HEK293 (cell line): ENCODE results near the gene PHAX.
A peak's percentile ranks its signal among the peaks of the same experiment; 100 is the strongest.

Experiments
- CTCF ChIP-seq: fragments of 450-650 bp; formaldehyde crosslinking; IDR thresholded peaks from 2 replicates; pipeline ENCODE4 v1.5.1; 2016; ENCODE audit warnings: missing biosample characterization, missing genetic modification characterization
- GFI1B ChIP-seq: fragments of 450-650 bp; formaldehyde crosslinking; IDR thresholded peaks from 2 replicates; pipeline ENCODE4 v1.5.1; 2016; ENCODE audit warnings: missing biosample characterization, missing genetic modification characterization
- GLIS1 ChIP-seq: fragments of 450-650 bp; formaldehyde crosslinking; IDR thresholded peaks from 2 replicates; pipeline ENCODE4 v1.5.1; 2016; ENCODE audit warnings: missing biosample characterization, missing genetic modification characterization
- HOXD13 ChIP-seq: sonication (generic); formaldehyde crosslinking; IDR thresholded peaks from 2 replicates; pipeline ENCODE4 v1.8.0; 2022; ENCODE audit warnings: missing genetic modification reagents, borderline replicate concordance
- IKZF3 ChIP-seq: fragments of 450-650 bp; IDR thresholded peaks from 2 replicates; pipeline ENCODE4 v1.5.0; 2018; ENCODE audit warnings: missing biosample characterization, mild to moderate bottlenecking, missing genetic modification characterization, moderate library complexity
- KLF7 ChIP-seq: fragments of 450-650 bp; formaldehyde crosslinking; IDR thresholded peaks from 2 replicates; pipeline ENCODE4 v1.5.1; 2016; ENCODE audit warnings: missing biosample characterization, missing genetic modification characterization, borderline replicate concordance
- SP3 ChIP-seq: fragments of 450-650 bp; formaldehyde crosslinking; IDR thresholded peaks from 2 replicates; pipeline ENCODE4 v1.5.1; 2016; ENCODE audit warnings: missing biosample characterization, missing genetic modification characterization
- SP7 ChIP-seq: fragments of 450-650 bp; formaldehyde crosslinking; IDR thresholded peaks from 2 replicates; pipeline ENCODE4 v1.5.1; 2016; ENCODE audit warnings: missing biosample characterization, missing genetic modification characterization
- ZBTB26 ChIP-seq: fragments of 450-650 bp; formaldehyde crosslinking; optimal IDR thresholded peaks from 2 replicates; pipeline ENCODE3; 2016; ENCODE audit warnings: missing biosample characterization, mild to moderate bottlenecking, missing genetic modification characterization
- ZBTB7A ChIP-seq: fragments of 450-650 bp; formaldehyde crosslinking; IDR thresholded peaks from 2 replicates; pipeline ENCODE4 v1.5.1; 2016; ENCODE audit warnings: low read depth, missing biosample characterization, missing genetic modification characterization
- ZBTB8A ChIP-seq: fragments of 450-650 bp; formaldehyde crosslinking; IDR thresholded peaks from 2 replicates; pipeline ENCODE4 v1.5.1; 2016; ENCODE audit warnings: missing biosample characterization, missing genetic modification characterization
- ZEB2 ChIP-seq: fragments of 450-650 bp; formaldehyde crosslinking; IDR thresholded peaks from 2 replicates; pipeline ENCODE4 v1.5.1; 2016; ENCODE audit warnings: missing biosample characterization, missing genetic modification characterization
- ZFP41 ChIP-seq: fragments of 450-650 bp; formaldehyde crosslinking; IDR thresholded peaks from 2 replicates; pipeline ENCODE4 v1.5.1; 2016; ENCODE audit warnings: missing biosample characterization, missing genetic modification characterization, borderline replicate concordance
- ZFP69B ChIP-seq: fragments of 450-650 bp; formaldehyde crosslinking; IDR thresholded peaks from 2 replicates; pipeline ENCODE4 v1.5.1; 2016; ENCODE audit warnings: missing biosample characterization, missing genetic modification characterization
- ZNF214 ChIP-seq: fragments of 450-650 bp; formaldehyde crosslinking; IDR thresholded peaks from 2 replicates; pipeline ENCODE4 v1.5.1; 2017; ENCODE audit warnings: missing biosample characterization, mild to moderate bottlenecking, missing genetic modification characterization, borderline replicate concordance
- ZNF311 ChIP-seq: fragments of 450-650 bp; formaldehyde crosslinking; IDR thresholded peaks from 2 replicates; pipeline ENCODE4 v1.5.1; 2017; ENCODE audit warnings: missing biosample characterization, missing genetic modification characterization, borderline replicate concordance
- ZNF37A ChIP-seq: fragments of 450-650 bp; IDR thresholded peaks from 2 replicates; pipeline ENCODE4 v1.5.1; 2018; ENCODE audit warnings: missing biosample characterization, missing genetic modification characterization
- ZNF394 ChIP-seq: fragments of 450-650 bp; formaldehyde crosslinking; IDR thresholded peaks from 2 replicates; pipeline ENCODE4 v1.5.1; 2016; ENCODE audit warnings: missing biosample characterization, missing genetic modification characterization, mild to moderate bottlenecking, moderate library complexity, borderline replicate concordance
- ZNF433 ChIP-seq: fragments of 450-650 bp; formaldehyde crosslinking; IDR thresholded peaks from 2 replicates; pipeline ENCODE4 v1.5.1; 2016; ENCODE audit warnings: missing biosample characterization, missing genetic modification characterization, low read depth
- ZNF521 ChIP-seq: fragments of 450-650 bp; formaldehyde crosslinking; IDR thresholded peaks from 2 replicates; pipeline ENCODE4 v1.5.1; 2017; ENCODE audit warnings: missing biosample characterization, mild to moderate bottlenecking, missing genetic modification characterization
- ZNF624 ChIP-seq: fragments of 450-650 bp; formaldehyde crosslinking; IDR thresholded peaks from 2 replicates; pipeline ENCODE4 v1.5.1; 2017; ENCODE audit warnings: missing biosample characterization, missing genetic modification characterization
- ZNF645 ChIP-seq: fragments of 450-650 bp; formaldehyde crosslinking; IDR thresholded peaks from 2 replicates; pipeline ENCODE4; 2016; ENCODE audit warnings: missing biosample characterization, missing genetic modification characterization
- ZSCAN23 ChIP-seq: fragments of 450-650 bp; formaldehyde crosslinking; IDR thresholded peaks from 2 replicates; pipeline ENCODE4 v1.5.1; 2016; ENCODE audit warnings: missing biosample characterization, missing genetic modification characterization
- TF ChIP-seq, protein P1 (sequence below): fragments of 450-650 bp; formaldehyde crosslinking; IDR thresholded peaks from 2 replicates; pipeline ENCODE4 v1.5.1; 2016; ENCODE audit warnings: missing biosample characterization, missing genetic modification characterization, borderline replicate concordance
- TF ChIP-seq, protein P2 (sequence below): fragments of 450-650 bp; formaldehyde crosslinking; conservative IDR thresholded peaks from 2 replicates; pipeline ENCODE4 v1.5.1; 2016; ENCODE audit warnings: low read depth, missing biosample characterization, missing genetic modification characterization

Gene PHAX

DNA sequence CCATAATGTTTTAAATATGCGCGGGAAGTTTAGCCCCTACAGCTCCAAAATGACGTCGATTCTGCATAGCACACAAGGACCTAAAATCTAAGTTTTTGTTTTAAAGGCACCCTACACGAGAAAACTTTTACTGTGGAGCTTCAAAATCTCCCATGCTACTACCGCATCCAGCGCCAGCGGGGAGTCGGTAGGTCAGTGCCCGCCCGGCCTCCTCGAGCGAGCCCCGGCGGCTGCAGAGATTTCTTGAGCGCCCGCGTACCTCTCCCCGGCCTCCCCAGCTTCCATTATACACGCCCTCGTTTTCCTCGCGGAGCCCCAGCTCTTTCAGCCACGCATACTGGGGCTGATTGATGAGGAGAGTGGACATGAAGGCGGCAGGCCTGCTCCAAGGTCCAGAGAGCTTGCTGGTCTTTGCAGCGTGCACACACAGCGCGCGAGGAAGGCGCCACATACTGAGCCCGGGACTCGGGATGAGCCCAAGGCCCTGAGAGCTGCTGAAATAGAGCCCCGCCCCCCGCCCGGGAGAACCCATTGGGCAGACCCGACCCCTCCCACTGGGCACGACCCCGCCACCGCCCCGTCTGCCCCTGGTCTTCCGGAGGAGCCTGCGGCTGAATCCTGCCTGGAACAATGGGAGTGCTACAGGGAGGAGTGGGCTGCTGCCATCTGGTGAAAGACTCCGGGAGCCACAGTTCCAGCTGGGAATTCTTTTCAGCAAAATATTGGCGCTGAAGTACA is 5.8 kb upstream of the PHAX start, which contains the start of gene ALDH7A1 (continued):
- TF ChIP-seq ZEB2 (tag by site-specific recombination) (peak; percentile 74), SP7 (tag by site-specific recombination) (peak; percentile 81), ZNF214 (tag by site-specific recombination) (no peak), ZSCAN23 (tag by site-specific recombination) (no peak; the same call in 1 of the 2 replicates), HOXD13 (peak; percentile 56; the same call in 1 of the 2 replicates), ZBTB26 (tag by site-specific recombination) (peak; percentile 84), ZFP41 (no peak), CTCF (tag by site-specific recombination) (peak; percentile 77), ZFP69B (tag by site-specific recombination) (no peak), ZNF624 (tag by site-specific recombination) (no peak), GFI1B (peak; percentile 94), ZNF37A (tag by site-specific recombination) (no peak), ZNF433 (tag by site-specific recombination) (no peak), IKZF3 (peak; percentile 99), ZNF645 (no peak), SP3 (tag by site-specific recombination) (peak; percentile 90), ZNF394 (tag by site-specific recombination) (peak; percentile 59; the same call in 1 of the 2 replicates), GLIS1 (peak; percentile 40; the same call in 1 of the 2 replicates), ZNF521 (no peak), ZBTB8A (peak; percentile 84), ZBTB7A (tag by site-specific recombination) (no peak), ZNF311 (no peak), KLF7 (tag by site-specific recombination) (0 out of 2 replicates have a peak, but pooled peaks have one; percentile 70)
- TF ChIP-seq, protein P1, sequence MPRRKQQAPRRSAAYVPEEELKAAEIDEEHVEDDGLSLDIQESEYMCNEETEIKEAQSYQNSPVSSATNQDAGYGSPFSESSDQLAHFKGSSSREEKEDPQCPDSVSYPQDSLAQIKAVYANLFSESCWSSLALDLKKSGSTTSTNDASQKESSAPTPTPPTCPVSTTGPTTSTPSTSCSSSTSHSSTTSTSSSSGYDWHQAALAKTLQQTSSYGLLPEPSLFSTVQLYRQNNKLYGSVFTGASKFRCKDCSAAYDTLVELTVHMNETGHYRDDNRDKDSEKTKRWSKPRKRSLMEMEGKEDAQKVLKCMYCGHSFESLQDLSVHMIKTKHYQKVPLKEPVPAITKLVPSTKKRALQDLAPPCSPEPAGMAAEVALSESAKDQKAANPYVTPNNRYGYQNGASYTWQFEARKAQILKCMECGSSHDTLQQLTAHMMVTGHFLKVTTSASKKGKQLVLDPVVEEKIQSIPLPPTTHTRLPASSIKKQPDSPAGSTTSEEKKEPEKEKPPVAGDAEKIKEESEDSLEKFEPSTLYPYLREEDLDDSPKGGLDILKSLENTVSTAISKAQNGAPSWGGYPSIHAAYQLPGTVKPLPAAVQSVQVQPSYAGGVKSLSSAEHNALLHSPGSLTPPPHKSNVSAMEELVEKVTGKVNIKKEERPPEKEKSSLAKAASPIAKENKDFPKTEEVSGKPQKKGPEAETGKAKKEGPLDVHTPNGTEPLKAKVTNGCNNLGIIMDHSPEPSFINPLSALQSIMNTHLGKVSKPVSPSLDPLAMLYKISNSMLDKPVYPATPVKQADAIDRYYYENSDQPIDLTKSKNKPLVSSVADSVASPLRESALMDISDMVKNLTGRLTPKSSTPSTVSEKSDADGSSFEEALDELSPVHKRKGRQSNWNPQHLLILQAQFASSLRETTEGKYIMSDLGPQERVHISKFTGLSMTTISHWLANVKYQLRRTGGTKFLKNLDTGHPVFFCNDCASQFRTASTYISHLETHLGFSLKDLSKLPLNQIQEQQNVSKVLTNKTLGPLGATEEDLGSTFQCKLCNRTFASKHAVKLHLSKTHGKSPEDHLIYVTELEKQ (tag by site-specific recombination), result no peak
- TF ChIP-seq, protein P2, sequence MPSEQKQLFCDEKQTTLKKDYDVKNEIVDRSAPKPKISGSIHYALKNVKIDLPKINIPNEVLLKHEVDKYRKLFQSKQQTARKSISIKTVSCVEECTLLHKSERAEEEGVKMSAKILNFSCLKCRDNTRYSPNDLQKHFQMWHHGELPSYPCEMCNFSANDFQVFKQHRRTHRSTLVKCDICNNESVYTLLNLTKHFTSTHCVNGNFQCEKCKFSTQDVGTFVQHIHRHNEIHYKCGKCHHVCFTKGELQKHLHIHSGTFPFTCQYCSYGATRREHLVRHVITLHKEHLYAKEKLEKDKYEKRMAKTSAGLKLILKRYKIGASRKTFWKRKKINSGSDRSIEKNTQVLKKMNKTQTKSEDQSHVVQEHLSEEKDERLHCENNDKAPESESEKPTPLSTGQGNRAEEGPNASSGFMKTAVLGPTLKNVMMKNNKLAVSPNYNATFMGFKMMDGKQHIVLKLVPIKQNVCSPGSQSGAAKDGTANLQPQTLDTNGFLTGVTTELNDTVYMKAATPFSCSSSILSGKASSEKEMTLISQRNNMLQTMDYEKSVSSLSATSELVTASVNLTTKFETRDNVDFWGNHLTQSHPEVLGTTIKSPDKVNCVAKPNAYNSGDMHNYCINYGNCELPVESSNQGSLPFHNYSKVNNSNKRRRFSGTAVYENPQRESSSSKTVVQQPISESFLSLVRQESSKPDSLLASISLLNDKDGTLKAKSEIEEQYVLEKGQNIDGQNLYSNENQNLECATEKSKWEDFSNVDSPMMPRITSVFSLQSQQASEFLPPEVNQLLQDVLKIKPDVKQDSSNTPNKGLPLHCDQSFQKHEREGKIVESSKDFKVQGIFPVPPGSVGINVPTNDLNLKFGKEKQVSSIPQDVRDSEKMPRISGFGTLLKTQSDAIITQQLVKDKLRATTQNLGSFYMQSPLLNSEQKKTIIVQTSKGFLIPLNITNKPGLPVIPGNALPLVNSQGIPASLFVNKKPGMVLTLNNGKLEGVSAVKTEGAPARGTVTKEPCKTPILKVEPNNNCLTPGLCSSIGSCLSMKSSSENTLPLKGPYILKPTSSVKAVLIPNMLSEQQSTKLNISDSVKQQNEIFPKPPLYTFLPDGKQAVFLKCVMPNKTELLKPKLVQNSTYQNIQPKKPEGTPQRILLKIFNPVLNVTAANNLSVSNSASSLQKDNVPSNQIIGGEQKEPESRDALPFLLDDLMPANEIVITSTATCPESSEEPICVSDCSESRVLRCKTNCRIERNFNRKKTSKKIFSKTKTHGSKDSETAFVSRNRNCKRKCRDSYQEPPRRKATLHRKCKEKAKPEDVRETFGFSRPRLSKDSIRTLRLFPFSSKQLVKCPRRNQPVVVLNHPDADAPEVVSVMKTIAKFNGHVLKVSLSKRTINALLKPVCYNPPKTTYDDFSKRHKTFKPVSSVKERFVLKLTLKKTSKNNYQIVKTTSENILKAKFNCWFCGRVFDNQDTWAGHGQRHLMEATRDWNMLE (tag by site-specific recombination), result peak; percentile 41
